GM12878 (cell line): ENCODE results near the gene PDE12. TPM values are rescaled to one million over a fixed set of nuclear protein-coding genes. Genes with fewer than 3 reads are reported as not detected.

Experiments used
- ATF7 ChIP-seq: fragments of 450-650 bp; IDR thresholded peaks from 2 replicates; pipeline ENCODE4 v1.6.1; 2016; ENCODE audit warnings: low read depth, mild to moderate bottlenecking
- CBFB ChIP-seq: IDR thresholded peaks from 2 replicates; pipeline ENCODE4 v1.6.1; 2016; ENCODE audit warnings: antibody characterized with exemption, low read depth
- CHD1 ChIP-seq: IDR thresholded peaks from 2 replicates; pipeline ENCODE4 v1.6.1; 2012; ENCODE audit warnings: low read depth, low read length, improper control_type of control experiment
- CREB1 ChIP-seq: IDR thresholded peaks from 2 replicates; pipeline ENCODE4 v1.6.1; 2012; ENCODE audit warnings: low read depth, mild to moderate bottlenecking, inconsistent platforms
- CREM ChIP-seq: IDR thresholded peaks from 2 replicates; pipeline ENCODE4 v1.6.1; 2014; ENCODE audit warnings: antibody characterized with exemption, low read depth
- EP300 ChIP-seq, 2 experiments: fragments of 150-350 bp in 1 of 2; IDR thresholded peaks; 2 replicates each; pipeline ENCODE4 v1.6.1; 2011 to 2012; ENCODE audit warnings: low read depth in 2 of 2, low read length in 2 of 2, borderline replicate concordance in 1 of 2, improper control_type of control experiment in 1 of 2, inconsistent platforms in 1 of 2; ENCODE audit not compliant: control insufficient read depth in 1 of 2
- ETV6 ChIP-seq, 2 experiments: fragments of 450-650 bp in 1 of 2; IDR thresholded peaks in 1 of 2; conservative IDR thresholded peaks in 1 of 2; 2 replicates each; pipeline ENCODE4 v1.6.1; 2014; ENCODE audit warnings: antibody characterized with exemption in 1 of 2, borderline replicate concordance in 1 of 2, low read depth in 1 of 2, mild to moderate bottlenecking in 1 of 2, moderate library complexity in 1 of 2
- FOXM1 ChIP-seq: IDR thresholded peaks from 2 replicates; pipeline ENCODE4 v1.6.1; 2012; ENCODE audit warnings: low read depth, mild to moderate bottlenecking, inconsistent platforms, low read length, moderate library complexity
- HCFC1 ChIP-seq: fragments of 150-350 bp; IDR thresholded peaks from 2 replicates; pipeline ENCODE4 v1.6.1; 2014; ENCODE audit warnings: low read length
- HDGF ChIP-seq: fragments of 450-650 bp; IDR thresholded peaks from 2 replicates; pipeline ENCODE4 v1.6.1; 2016; ENCODE audit warnings: antibody characterized with exemption
- IRF4 ChIP-seq: IDR thresholded peaks from 2 replicates; pipeline ENCODE4 v1.6.1; 2011; ENCODE audit warnings: low read depth, low read length
- JUNB ChIP-seq: IDR thresholded peaks from 2 replicates; pipeline ENCODE4 v1.6.1; 2016; ENCODE audit warnings: antibody characterized with exemption, mild to moderate bottlenecking
- NBN ChIP-seq: fragments of 450-650 bp; IDR thresholded peaks from 2 replicates; pipeline ENCODE4 v1.6.1; 2016
- NFYB ChIP-seq: IDR thresholded peaks from 2 replicates; pipeline ENCODE4 v1.6.1; 2011; ENCODE audit warnings: low read depth, mild to moderate bottlenecking, low read length, improper control_type of control experiment, moderate library complexity; ENCODE audit not compliant: insufficient read depth
- NR2F1 ChIP-seq: fragments of 450-650 bp; conservative IDR thresholded peaks from 2 replicates; pipeline ENCODE4 v1.6.1; 2017; ENCODE audit warnings: mild to moderate bottlenecking
- POLR2AphosphoS2 ChIP-seq: IDR thresholded peaks from 2 replicates; pipeline ENCODE4 v1.6.1; 2011; ENCODE audit warnings: low read depth, mild to moderate bottlenecking, low read length, improper control_type of control experiment, moderate library complexity
- POLR2AphosphoS5 ChIP-seq: IDR thresholded peaks from 2 replicates; pipeline ENCODE4 v1.6.1; 2011; ENCODE audit warnings: mild to moderate bottlenecking, low read length, inconsistent platforms
- RB1 ChIP-seq: fragments of 450-650 bp; formaldehyde crosslinking; IDR thresholded peaks from 2 replicates; pipeline ENCODE4 v1.6.1; 2017; ENCODE audit warnings: mild to moderate bottlenecking, borderline replicate concordance
- SMAD5 ChIP-seq: IDR thresholded peaks from 2 replicates; pipeline ENCODE4 v1.6.1; 2016; ENCODE audit warnings: antibody characterized with exemption, low read depth
- SPI1 ChIP-seq: IDR thresholded peaks from 2 replicates; pipeline ENCODE4 v1.6.1; 2011; ENCODE audit warnings: low read depth, mild to moderate bottlenecking, low read length, moderate library complexity, borderline replicate concordance; ENCODE audit not compliant: insufficient read depth
- ZSCAN29 ChIP-seq: fragments of 450-650 bp; IDR thresholded peaks from 2 replicates; pipeline ENCODE4 v1.6.1; 2017; ENCODE audit warnings: mild to moderate bottlenecking, moderate library complexity
- ZZZ3 ChIP-seq: IDR thresholded peaks from 2 replicates; pipeline ENCODE4 v1.6.1; 2011; ENCODE audit warnings: low read depth; ENCODE audit not compliant: control insufficient read depth, insufficient read length
- polyA plus RNA-seq, 11 experiments: library from polyadenylated mRNA; depleted of rRNA in 4 of 11; unstranded in 6 of 11; stranded (reverse) in 5 of 11; fragments of >200 nt; fragmentation: Nextera tagmentation in 4 of 11; fragmentation: Illumina TruSeq in 1 of 11; extraction: Ambion mirVana in 4 of 11; extraction: Trizol in 1 of 11; gene quantifications; 1 replicate in 1 of 11; 2 replicates in 10 of 11; pipeline versions ENCODE4 v1.2.1 to v1.2.3, GENCODE V29; 2011 to 2016; ENCODE audit warnings: inconsistent platforms in 2 of 11, missing spikeins in 2 of 11, low read depth in 1 of 11
- total RNA-seq, 4 experiments: library from RNA; depleted of rRNA in 3 of 4; stranded (reverse); fragments of >200 nt in 3 of 4; fragmentation: Illumina TruSeq in 1 of 4; extraction: Trizol in 1 of 4; gene quantifications; 2 replicates each; pipeline versions ENCODE4 v1.2.1 to v1.2.3, GENCODE V29; 2013 to 2021
- TF ChIP-seq, protein P1 (sequence below): fragments of 450-650 bp; IDR thresholded peaks from 2 replicates; pipeline ENCODE4 v1.6.1; 2018; ENCODE audit warnings: borderline replicate concordance, mild to moderate bottlenecking; ENCODE audit not compliant: partially characterized antibody
- TF ChIP-seq, protein P2 (sequence below): fragments of 450-650 bp; IDR thresholded peaks from 2 replicates; pipeline ENCODE4 v1.6.1; 2018; ENCODE audit warnings: mild to moderate bottlenecking, low read depth, moderate library complexity; ENCODE audit not compliant: partially characterized antibody
- TF ChIP-seq, protein P3 (sequence below): fragments of 450-650 bp; IDR thresholded peaks from 2 replicates; pipeline ENCODE4 v1.6.1; 2014; ENCODE audit warnings: mild to moderate bottlenecking

PDE12 gene
- total and polyA plus RNA-seq, 10 of the 15 experiments (the other 5 are each of a cell fraction or from before 2014, with no cell fraction given) = 3.0 to 26.1 (median 17.4) TPM

DNA sequence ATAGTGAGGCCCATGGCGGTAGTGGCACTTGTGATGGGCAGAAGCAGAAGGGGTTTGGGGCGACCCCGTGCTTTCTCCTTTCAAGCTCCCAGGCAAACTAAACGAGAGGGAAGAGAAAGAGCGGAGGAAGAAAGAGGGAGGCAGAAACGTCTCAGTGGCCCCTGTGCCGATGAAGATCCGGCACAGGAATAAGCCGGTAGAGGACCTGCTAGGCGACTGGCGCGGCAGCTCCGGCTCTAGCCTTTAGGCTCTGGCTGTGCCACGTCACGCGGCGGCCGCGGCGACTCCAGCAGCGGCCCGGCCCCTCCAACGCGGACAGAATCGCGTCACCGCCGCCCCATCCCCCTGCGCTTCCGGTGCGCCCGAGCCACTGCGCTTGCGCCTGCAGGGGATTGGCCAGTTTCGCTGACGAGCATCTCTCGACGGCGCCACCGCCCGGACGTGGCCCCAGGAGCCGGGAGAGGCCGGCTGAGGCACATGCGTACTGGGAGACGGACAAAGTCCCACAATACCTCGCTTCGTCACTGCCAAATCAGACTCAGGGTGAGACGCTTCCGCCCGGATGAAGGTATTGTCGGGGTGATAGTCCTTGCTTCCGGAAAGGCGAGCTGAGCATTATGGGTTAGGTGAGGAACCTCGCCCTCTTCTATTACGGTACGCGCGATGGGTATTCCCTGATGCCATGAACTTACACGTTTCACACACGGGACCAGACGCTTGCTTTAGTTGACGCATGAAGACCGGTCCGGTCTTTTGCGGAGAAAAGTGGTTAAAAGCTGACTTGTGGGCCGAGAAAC lies 41.3 kb downstream of the PDE12 start, which contains the start of gene ARF4 (continued):
- TF ChIP-seq, protein P1, sequence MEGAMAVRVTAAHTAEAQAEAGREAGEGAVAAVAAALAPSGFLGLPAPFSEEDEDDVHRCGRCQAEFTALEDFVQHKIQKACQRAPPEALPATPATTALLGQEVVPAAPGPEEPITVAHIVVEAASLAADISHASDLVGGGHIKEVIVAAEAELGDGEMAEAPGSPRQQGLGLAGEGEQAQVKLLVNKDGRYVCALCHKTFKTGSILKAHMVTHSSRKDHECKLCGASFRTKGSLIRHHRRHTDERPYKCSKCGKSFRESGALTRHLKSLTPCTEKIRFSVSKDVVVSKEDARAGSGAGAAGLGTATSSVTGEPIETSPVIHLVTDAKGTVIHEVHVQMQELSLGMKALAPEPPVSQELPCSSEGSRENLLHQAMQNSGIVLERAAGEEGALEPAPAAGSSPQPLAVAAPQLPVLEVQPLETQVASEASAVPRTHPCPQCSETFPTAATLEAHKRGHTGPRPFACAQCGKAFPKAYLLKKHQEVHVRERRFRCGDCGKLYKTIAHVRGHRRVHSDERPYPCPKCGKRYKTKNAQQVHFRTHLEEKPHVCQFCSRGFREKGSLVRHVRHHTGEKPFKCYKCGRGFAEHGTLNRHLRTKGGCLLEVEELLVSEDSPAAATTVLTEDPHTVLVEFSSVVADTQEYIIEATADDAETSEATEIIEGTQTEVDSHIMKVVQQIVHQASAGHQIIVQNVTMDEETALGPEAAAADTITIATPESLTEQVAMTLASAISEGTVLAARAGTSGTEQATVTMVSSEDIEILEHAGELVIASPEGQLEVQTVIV = peak; percentile 54
- 0 out of 2 replicates have a peak, but pooled peaks have one; percentile 65 for TF ChIP-seq RB1
- TF ChIP-seq NBN = peak; percentile 44
- no peak for TF ChIP-seq JUNB
- TF ChIP-seq ETV6 (conservative IDR thresholded peaks at IDR 0.05 in 1 of 2, IDR thresholded peaks at IDR 0.05 in 1 of 2; ENCODE audit: borderline replicate concordance in 1 of 2, low read depth in 1 of 2) = peak in 1 of 2 experiments; percentile 17; a peak in 1 of 4 replicates
- TF ChIP-seq ZSCAN29 = no peak
- TF ChIP-seq HCFC1 = peak; percentile 65
- TF ChIP-seq NFYB = peak; percentile 78
- TF ChIP-seq IRF4 = peak; percentile 23; the same call in 1 of the 2 replicates
- TF ChIP-seq CREM = peak; percentile 96
- peak; percentile 29; the same call in 1 of the 2 replicates for TF ChIP-seq SPI1
- TF ChIP-seq HDGF = peak; percentile 85
- TF ChIP-seq, protein P2, sequence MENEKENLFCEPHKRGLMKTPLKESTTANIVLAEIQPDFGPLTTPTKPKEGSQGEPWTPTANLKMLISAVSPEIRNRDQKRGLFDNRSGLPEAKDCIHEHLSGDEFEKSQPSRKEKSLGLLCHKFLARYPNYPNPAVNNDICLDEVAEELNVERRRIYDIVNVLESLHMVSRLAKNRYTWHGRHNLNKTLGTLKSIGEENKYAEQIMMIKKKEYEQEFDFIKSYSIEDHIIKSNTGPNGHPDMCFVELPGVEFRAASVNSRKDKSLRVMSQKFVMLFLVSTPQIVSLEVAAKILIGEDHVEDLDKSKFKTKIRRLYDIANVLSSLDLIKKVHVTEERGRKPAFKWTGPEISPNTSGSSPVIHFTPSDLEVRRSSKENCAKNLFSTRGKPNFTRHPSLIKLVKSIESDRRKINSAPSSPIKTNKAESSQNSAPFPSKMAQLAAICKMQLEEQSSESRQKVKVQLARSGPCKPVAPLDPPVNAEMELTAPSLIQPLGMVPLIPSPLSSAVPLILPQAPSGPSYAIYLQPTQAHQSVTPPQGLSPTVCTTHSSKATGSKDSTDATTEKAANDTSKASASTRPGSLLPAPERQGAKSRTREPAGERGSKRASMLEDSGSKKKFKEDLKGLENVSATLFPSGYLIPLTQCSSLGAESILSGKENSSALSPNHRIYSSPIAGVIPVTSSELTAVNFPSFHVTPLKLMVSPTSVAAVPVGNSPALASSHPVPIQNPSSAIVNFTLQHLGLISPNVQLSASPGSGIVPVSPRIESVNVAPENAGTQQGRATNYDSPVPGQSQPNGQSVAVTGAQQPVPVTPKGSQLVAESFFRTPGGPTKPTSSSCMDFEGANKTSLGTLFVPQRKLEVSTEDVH = peak; percentile 30
- TF ChIP-seq FOXM1 = no peak
- TF ChIP-seq ATF7 = peak; percentile 76
- TF ChIP-seq EP300 (IDR thresholded peaks at IDR 0.05; ENCODE audit: borderline replicate concordance in 1 of 2, control insufficient read depth in 1 of 2, low read depth in 2 of 2, low read length in 2 of 2) = peak in 1 of 2 experiments; percentile 63; a peak in 2 of 4 replicates
- peak; percentile 58 for TF ChIP-seq CBFB
- peak; percentile 95 for TF ChIP-seq POLR2AphosphoS2
- peak; percentile 97 for TF ChIP-seq CREB1
- TF ChIP-seq CHD1 = peak; percentile 64; the same call in 1 of the 2 replicates
- TF ChIP-seq NR2F1 = 0 out of 2 replicates have a peak, but pooled peaks have one; percentile 15
- TF ChIP-seq SMAD5 = peak; percentile 79
- peak; percentile 99 for TF ChIP-seq POLR2AphosphoS5
- TF ChIP-seq, protein P3, sequence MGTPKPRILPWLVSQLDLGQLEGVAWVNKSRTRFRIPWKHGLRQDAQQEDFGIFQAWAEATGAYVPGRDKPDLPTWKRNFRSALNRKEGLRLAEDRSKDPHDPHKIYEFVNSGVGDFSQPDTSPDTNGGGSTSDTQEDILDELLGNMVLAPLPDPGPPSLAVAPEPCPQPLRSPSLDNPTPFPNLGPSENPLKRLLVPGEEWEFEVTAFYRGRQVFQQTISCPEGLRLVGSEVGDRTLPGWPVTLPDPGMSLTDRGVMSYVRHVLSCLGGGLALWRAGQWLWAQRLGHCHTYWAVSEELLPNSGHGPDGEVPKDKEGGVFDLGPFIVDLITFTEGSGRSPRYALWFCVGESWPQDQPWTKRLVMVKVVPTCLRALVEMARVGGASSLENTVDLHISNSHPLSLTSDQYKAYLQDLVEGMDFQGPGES = 0 out of 2 replicates have a peak, but pooled peaks have one; percentile 19
- no peak for TF ChIP-seq ZZZ3
